D721Med (cell line): ENCODE measurements around the gene ATP2B2.

Source experiments
- DNase-seq: peaks from one replicate; pipeline ENCODE4 v3.0.0; 2011; ENCODE audit warnings: low spot score; ENCODE audit not compliant: insufficient read length
- FAIRE-seq: peaks from 2 replicates; lab custom pipeline; 2011; peaks lifted over from hg19 to GRCh38; lab: Jason Lieb, UNC
- TF ChIP-seq, protein P1 (sequence below): IDR thresholded peaks from 2 replicates; pipeline ENCODE4 v1.5.1; 2012; ENCODE audit warnings: mild to moderate bottlenecking, control low read depth; ENCODE audit not compliant: insufficient read depth; ENCODE audit errors: missing control alignments

ATP2B2 gene

DNA sequence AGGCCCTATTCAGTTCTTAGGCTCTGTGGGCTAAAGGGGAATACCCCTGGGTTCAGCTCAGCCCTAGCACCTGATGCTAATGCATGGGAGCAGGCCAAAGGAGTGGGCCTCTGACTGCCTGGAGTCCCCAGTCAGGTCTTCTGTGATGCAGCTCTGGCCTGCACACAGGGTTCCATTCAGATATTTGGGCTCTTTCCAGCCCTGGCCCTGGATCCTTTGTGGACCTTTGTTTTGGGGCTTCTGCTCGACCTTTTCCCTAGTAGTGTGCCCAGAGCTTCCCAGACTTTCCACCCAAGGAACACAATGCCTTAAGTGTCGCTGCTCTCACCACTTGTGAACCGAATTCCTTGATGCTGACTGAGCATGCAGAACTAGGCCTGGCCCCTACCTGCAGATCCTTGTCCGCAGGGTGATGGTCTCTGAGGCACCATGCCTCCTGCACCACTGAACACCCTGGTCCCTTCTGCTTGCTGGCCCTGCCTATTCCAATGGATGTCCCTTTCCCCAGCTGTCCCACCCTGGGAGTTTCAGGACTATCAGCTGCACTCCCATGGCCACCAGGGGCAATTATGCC lies 189.5 kb downstream of the ATP2B2 start:
- FAIRE-seq (no peak), DNase-seq (no peak)
- TF ChIP-seq, protein P1, sequence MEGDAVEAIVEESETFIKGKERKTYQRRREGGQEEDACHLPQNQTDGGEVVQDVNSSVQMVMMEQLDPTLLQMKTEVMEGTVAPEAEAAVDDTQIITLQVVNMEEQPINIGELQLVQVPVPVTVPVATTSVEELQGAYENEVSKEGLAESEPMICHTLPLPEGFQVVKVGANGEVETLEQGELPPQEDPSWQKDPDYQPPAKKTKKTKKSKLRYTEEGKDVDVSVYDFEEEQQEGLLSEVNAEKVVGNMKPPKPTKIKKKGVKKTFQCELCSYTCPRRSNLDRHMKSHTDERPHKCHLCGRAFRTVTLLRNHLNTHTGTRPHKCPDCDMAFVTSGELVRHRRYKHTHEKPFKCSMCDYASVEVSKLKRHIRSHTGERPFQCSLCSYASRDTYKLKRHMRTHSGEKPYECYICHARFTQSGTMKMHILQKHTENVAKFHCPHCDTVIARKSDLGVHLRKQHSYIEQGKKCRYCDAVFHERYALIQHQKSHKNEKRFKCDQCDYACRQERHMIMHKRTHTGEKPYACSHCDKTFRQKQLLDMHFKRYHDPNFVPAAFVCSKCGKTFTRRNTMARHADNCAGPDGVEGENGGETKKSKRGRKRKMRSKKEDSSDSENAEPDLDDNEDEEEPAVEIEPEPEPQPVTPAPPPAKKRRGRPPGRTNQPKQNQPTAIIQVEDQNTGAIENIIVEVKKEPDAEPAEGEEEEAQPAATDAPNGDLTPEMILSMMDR: no peak

DNA sequence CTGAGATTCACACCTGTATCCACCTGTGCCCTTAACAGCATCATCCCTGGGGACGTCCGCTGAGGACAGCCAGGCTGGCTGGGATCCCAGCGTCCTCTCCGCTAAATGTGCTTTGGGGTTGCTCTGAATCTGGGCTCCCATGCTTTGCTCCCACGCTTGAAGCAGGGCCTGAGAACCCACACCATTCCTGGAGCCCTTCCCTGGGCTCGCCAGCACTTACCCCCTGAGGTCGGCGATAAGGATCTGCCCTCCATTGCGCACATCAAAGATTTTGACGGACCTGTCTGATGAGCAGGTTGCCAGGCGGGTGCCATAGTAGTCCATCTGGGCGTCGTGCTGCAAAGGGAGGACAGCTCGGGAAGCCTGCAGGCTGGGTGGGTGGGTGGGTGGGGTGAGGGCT lies 190.3 kb downstream of the ATP2B2 start:
- DNase-seq (no peak), FAIRE-seq (no peak)
- TF ChIP-seq, protein P1: no peak

DNA sequence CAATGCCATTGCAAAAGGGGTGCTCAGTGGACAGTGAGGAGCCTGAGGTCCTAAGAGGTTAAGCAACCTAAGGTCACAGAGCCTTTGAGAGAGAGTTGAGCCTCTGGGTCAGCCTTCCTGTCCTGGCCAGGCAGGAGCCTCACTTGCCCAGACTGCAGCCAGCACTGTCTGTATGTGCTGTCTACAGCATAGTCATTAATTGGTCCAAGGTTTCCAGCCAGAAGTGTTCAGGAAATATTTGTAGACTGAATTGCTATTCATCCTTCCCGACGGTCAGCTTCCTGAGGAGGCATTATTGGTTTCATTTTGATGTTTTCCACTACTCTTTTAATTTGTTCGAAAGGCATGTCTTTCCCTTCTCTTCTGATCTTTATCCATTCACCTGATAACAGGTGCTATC lies 192.5 kb downstream of the ATP2B2 start:
- FAIRE-seq (no peak), DNase-seq (no peak)
- TF ChIP-seq, protein P1: no peak

DNA sequence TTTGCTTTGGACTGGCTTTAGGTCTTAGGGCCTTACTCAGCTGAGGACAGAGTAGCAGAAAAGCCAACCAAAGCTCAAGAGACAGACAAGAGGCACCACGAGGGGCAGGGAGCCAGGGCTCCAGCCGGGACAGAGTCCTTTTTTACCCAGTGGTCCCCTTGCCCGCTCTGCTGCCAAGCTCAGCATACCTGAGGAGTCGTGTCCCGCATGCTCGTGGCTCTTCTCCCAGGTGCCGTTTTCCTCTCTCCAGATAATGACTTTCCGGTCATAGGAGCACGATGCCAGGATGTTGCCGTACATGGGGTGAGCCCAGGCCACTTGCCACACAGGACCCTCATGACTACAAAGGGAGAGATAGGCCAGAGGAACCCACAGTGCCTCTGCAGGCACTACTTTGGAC lies 193.0 kb downstream of the ATP2B2 start:
- DNase-seq (no peak), FAIRE-seq (no peak)
- TF ChIP-seq, protein P1: no peak

DNA sequence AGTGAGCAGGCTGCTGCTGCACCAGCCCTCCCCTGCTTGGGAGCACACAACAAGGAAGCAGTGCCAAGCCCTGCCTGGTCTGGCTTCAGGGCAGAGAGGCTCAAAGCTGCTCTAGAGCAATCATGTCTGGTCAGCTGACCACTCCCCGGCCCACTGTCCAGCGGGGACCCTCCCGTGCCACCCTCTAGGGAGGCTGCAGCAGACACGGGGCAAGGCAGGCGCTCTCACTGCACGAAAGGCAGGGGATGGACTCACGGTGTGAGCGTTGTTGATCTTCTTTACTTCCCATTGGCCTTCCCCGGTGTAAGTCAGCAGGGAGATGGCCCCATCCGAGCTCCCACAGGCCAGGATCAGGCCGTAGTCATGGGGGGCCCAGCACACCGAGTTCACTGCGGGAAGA lies 193.7 kb downstream of the ATP2B2 start:
- DNase-seq (no peak), FAIRE-seq (no peak)
- TF ChIP-seq, protein P1: no peak

DNA sequence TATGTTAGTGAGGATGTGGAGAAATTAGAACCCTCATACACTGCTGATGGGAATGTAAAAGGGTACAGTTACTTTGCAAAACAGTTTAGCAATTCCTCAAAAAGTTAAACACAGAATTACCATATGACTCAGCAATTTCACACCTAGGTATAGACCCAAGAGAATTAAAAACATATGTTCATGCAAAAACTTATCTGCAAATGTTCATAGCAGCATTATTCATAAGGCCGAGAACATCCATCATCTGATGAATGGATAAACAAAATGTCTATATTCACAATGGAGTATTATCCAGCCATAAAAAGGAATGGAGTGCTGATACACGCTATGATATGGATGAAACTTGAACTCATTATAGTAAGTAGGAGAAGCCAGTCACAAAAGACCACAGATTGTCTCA lies 194.8 kb downstream of the ATP2B2 start:
- no peak for DNase-seq
- TF ChIP-seq, protein P1: no peak
- no peak for FAIRE-seq

DNA sequence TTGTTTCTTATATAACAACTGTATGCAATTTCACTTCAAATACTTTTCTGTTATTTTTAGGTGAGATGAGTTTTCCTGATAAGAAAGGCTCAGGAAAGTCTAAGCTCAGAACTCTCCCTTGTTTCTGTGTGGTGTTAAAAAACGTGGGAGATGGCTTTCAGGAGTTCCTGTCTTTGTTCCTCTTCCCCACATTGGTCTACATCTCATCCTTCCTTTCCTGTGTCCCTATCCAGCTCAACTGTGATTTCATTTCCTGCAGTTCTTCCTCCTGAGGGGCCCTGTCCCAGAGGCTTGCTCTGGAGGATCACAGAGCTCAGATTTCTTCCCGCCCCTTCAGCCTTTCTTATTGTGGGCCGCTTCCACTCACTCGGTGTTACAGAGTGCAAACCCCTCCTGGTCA lies 195.7 kb downstream of the ATP2B2 start:
- TF ChIP-seq, protein P1: no peak
- DNase-seq (no peak), FAIRE-seq (no peak)
